ENCODE measurements around the gene IQCE.

- no peak for TF ChIP-seq ARNT (IDR thresholded peaks at IDR 0.05)
- no peak for TF ChIP-seq PKNOX1 (IDR thresholded peaks at IDR 0.05)
- TF ChIP-seq NFRKB (IDR thresholded peaks at IDR 0.05) = no peak
- TF ChIP-seq FOXM1 (IDR thresholded peaks at IDR 0.05; ENCODE audit: borderline replicate concordance) = no peak
- no peak for TF ChIP-seq BHLHE40 (IDR thresholded peaks at IDR 0.05; ENCODE audit: borderline replicate concordance)
- TF ChIP-seq CTBP1 (IDR thresholded peaks at IDR 0.05; ENCODE audit: borderline replicate concordance) = no peak
- no peak for TF ChIP-seq TARDBP (IDR thresholded peaks at IDR 0.05)
- no peak for TF ChIP-seq FOXK2 (IDR thresholded peaks at IDR 0.05)
- TF ChIP-seq SUZ12 (IDR thresholded peaks at IDR 0.05) = no peak
- no peak for TF ChIP-seq SP1 (IDR thresholded peaks at IDR 0.05)
- TF ChIP-seq HDGF (IDR thresholded peaks at IDR 0.05; ENCODE audit: borderline replicate concordance) = no peak
- no peak for TF ChIP-seq ELF4 (IDR thresholded peaks at IDR 0.05)
Measured at GRCh38 chr7:2521341-2521745, 37.4 kb upstream of the IQCE start.
